CD4-positive, alpha-beta T cell (primary cell): ENCODE results near the gene IDUA. TPM values are rescaled to one million over a fixed set of nuclear protein-coding genes. Genes with fewer than 3 reads are reported as not detected.
A peak's percentile ranks its signal among the peaks of the same experiment; 100 is the strongest.

Experiments used
- ATAC-seq: fragments of 200-7000 bp; cut with Tn5 transposase; one replicate; pipeline ENCODE4 v1.10.0; 2022; ENCODE audit warnings: mild to moderate bottlenecking; ENCODE audit not compliant: poor library complexity
- CTCF ChIA-PET: fragments of 350-600 bp; sonication (Branson Sonifier 250); formaldehyde crosslinking; loops from one replicate; lab custom pipeline; 2021; ENCODE audit warnings: antibody characterized with exemption, inconsistent platforms; lab: Charles Lee
- POLR2A ChIA-PET: fragments of 350-600 bp; sonication (Branson Sonifier 250); formaldehyde crosslinking; loops from one replicate; lab custom pipeline; 2021; ENCODE audit warnings: antibody characterized with exemption, inconsistent platforms; lab: Charles Lee
- DNase-seq, 14 experiments: peaks; one replicate each; pipeline ENCODE4 v3.0.0-alpha.2; 2013 to 2020; ENCODE audit warnings: mixed read lengths in 2 of 14
- H3K27ac ChIP-seq, 2 donors: one replicate each; pipeline versions ENCODE4 v1.5.1 to v1.7.0; 2013; ENCODE audit warnings: low read length in 2 of 2, low read depth in 1 of 2, mild to moderate bottlenecking in 1 of 2
- H3K27me3 ChIP-seq, 2 experiments: 1 replicate in 1 of 2; 2 replicates in 1 of 2; pipeline versions ENCODE4 v1.6.1 to v1.7.0; 2013; ENCODE audit warnings: low read length in 2 of 2, control low read depth in 1 of 2, mild to moderate bottlenecking in 1 of 2, moderate library complexity in 1 of 2; ENCODE audit not compliant: insufficient read depth in 2 of 2, control insufficient read depth in 1 of 2
- H3K36me3 ChIP-seq: one replicate; pipeline ENCODE4 v1.6.1; 2013; ENCODE audit warnings: low read length, control low read depth; ENCODE audit not compliant: insufficient read depth
- H3K4me1 ChIP-seq: one replicate; pipeline ENCODE4 v1.6.1; 2013; ENCODE audit warnings: low read length, control low read depth; ENCODE audit not compliant: insufficient read depth
- H3K4me3 ChIP-seq: one replicate; pipeline ENCODE4 v1.5.1; 2013; ENCODE audit warnings: mild to moderate bottlenecking, low read length, moderate library complexity
- H3K9me3 ChIP-seq, 2 experiments: 1 replicate in 1 of 2; 2 replicates in 1 of 2; pipeline versions ENCODE4 v1.6.1 to v1.7.0; 2013; ENCODE audit warnings: low read length in 2 of 2, mild to moderate bottlenecking in 2 of 2, control low read depth in 1 of 2, moderate library complexity in 1 of 2; ENCODE audit not compliant: control insufficient read depth in 1 of 2, insufficient read depth in 1 of 2
- H3K27ac Mint-ChIP-seq: one replicate; pipeline ENCODE4 v1.8.0; 2020; ENCODE audit warnings: mixed read lengths
- H3K27me3 Mint-ChIP-seq: one replicate; pipeline ENCODE4 v1.8.0; 2021; ENCODE audit warnings: mixed read lengths
- H3K36me3 Mint-ChIP-seq: one replicate; pipeline ENCODE4 v1.8.0; 2021; ENCODE audit warnings: low read depth, mixed read lengths
- H3K4me1 Mint-ChIP-seq: one replicate; pipeline ENCODE4 v1.8.0; 2021; ENCODE audit warnings: low read depth, mixed read lengths
- H3K4me3 Mint-ChIP-seq: one replicate; pipeline ENCODE4 v1.8.0; 2020; ENCODE audit warnings: mild to moderate bottlenecking, mixed read lengths
- H3K9me3 Mint-ChIP-seq: one replicate; pipeline ENCODE4 v1.8.0; 2020; ENCODE audit warnings: mixed read lengths
- CTCF ChIP-seq: fragments of 200-600 bp; IDR thresholded peaks from one replicate; pipeline ENCODE4 v1.8.0; 2022; ENCODE audit warnings: antibody characterized with exemption, mild to moderate bottlenecking
- intact Hi-C, 2 experiments: fragments of 100-400 bp; cut with DNase I in 1 of 2; cut with micrococcal nuclease in 1 of 2; formaldehyde crosslinking; loops; one replicate each; pipeline versions ENCODE4 v1.15.1 to v1.9.0; 2023 to 2025; cut with DNase I, micrococcal nuclease
- total RNA-seq, 174 experiments: library from RNA in 2 of 174; stranded (reverse) in 2 of 174; gene quantifications; one replicate each; pipeline ENCODE4 v1.2.3 and lab custom pipeline; 2021 to 2026

Gene IDUA
- total RNA-seq, 2 experiments from 2014 or later, result 70.2 to 77.8 TPM

GRCh38 chr4:950136-951020 is 36.5 kb upstream of the IDUA start:
- no peak overlapping the region for H3K4me3 ChIP-seq
- H3K4me3 Mint-ChIP-seq, result no peak overlapping the region
- no peak for TF ChIP-seq CTCF
- H3K4me1 Mint-ChIP-seq, result no peaks in the 10 kb centered on the region
- no peaks in the 10 kb centered on the region for H3K27me3 Mint-ChIP-seq
- no peaks in the 10 kb centered on the region for H3K9me3 Mint-ChIP-seq
- peaks cover 5% of the 10 kb centered on the region for H3K4me1 ChIP-seq
- peak in 2 of 14 experiments; percentile 13 to 27 for DNase-seq
- intact Hi-C loops, result no loop called here
- H3K27me3 ChIP-seq, result no peaks in the 10 kb centered on the region
- CTCF ChIA-PET, result no interaction called here
- H3K36me3 Mint-ChIP-seq, result peaks cover 24% of the 10 kb centered on the region
- H3K9me3 ChIP-seq, result no peaks in the 10 kb centered on the region
- H3K27ac ChIP-seq, result no peak overlapping the region
- H3K36me3 ChIP-seq, result peaks cover 5% of the 10 kb centered on the region
- H3K27ac Mint-ChIP-seq, result no peak overlapping the region
- POLR2A ChIA-PET, result no interaction called here
- ATAC-seq, result no peak

- ATAC-seq, result no peak
- Histone ChIP-seq H3K27ac (no peak overlapping the region), H3K4me3 (no peak overlapping the region), H3K4me1 (peaks cover 5% of the 10 kb centered on the region), H3K9me3 (no peaks in the 10 kb centered on the region), H3K27me3 (no peaks in the 10 kb centered on the region), H3K36me3 (peaks cover 5% of the 10 kb centered on the region)
- Mint-ChIP-seq H3K4me3 (no peak overlapping the region), H3K4me1 (no peaks in the 10 kb centered on the region), H3K27me3 (no peaks in the 10 kb centered on the region), H3K36me3 (peaks cover 24% of the 10 kb centered on the region), H3K27ac (no peak overlapping the region), H3K9me3 (no peaks in the 10 kb centered on the region)
- TF ChIP-seq CTCF, result no peak
- intact Hi-C loops, result no loop called here
- DNase-seq, result no peak
- POLR2A ChIA-PET, result no interaction called here
- CTCF ChIA-PET, result no interaction called here
Measured at GRCh38 chr4:951186-951585, 35.7 kb upstream of the IDUA start.

- Histone ChIP-seq H3K4me1 (no peaks in the 10 kb centered on the region), H3K36me3 (peaks cover 5% of the 10 kb centered on the region), H3K4me3 (no peak overlapping the region), H3K27me3 (no peaks in the 10 kb centered on the region), H3K27ac (no peak overlapping the region), H3K9me3 (no peaks in the 10 kb centered on the region)
- ChIA-PET POLR2A (no interaction called here), CTCF (no interaction called here)
- intact Hi-C loops, result no loop called here
- no peak overlapping the region for H3K27ac Mint-ChIP-seq
- DNase-seq, result peak in 1 of 14 experiments; percentile 6
- H3K4me3 Mint-ChIP-seq, result no peak overlapping the region
- no peaks in the 10 kb centered on the region for H3K4me1 Mint-ChIP-seq
- H3K9me3 Mint-ChIP-seq, result no peaks in the 10 kb centered on the region
- H3K36me3 Mint-ChIP-seq, result peaks cover 24% of the 10 kb centered on the region
- no peak for TF ChIP-seq CTCF
- no peaks in the 10 kb centered on the region for H3K27me3 Mint-ChIP-seq
- no peak for ATAC-seq
Measured at GRCh38 chr4:951594-952468, 35.0 kb upstream of the IDUA start.
